Stimulated activated CD4-positive, alpha-beta T cell treated with anti-CD3 and anti-CD28 coated beads, Interleukin-1b, Interleukin-23, amount 100 ng/mL, for 48 hours (primary cell): ENCODE data around the gene KIAA1671.

Experiments used
- DNase-seq: peaks from one replicate; pipeline ENCODE4 v3.0.0-alpha.2; 2020

KIAA1671 gene

DNA sequence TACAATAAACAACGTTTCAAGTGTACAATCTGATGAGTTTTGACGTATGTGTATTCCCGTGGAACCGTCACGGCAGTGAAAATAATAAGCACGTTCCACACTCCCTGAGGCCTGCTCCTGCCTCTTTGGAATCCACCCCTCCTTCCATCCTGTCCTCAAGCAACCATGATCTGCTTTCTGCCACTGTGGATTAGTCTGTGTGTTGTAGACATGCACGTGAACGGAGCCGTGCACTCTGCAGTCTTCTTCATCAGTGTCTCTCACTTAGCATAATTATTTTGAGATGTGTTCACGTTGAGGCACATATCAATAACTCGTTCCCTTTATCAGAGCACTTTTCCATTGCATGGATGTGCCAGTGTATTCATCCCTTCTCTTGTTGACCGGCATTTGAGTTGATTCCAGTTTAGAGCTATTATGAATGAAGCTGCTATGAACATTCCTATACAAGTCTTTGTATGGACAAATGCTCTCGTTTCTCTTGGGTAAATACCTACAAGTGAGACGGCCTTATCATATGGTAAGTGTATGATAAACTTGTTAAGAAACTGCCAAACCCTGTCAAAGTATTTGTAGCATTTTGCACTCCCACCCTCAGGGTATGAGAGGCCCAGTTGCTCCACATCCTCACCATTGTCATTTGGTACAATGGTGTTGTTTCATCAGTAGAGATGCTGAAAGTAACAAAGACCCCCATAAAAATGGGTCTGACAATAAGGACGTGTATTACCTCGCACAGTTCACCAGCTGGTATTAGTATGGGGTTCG, 144.3 kb downstream of the KIAA1671 start:
- DNase-seq, result no peak

DNA sequence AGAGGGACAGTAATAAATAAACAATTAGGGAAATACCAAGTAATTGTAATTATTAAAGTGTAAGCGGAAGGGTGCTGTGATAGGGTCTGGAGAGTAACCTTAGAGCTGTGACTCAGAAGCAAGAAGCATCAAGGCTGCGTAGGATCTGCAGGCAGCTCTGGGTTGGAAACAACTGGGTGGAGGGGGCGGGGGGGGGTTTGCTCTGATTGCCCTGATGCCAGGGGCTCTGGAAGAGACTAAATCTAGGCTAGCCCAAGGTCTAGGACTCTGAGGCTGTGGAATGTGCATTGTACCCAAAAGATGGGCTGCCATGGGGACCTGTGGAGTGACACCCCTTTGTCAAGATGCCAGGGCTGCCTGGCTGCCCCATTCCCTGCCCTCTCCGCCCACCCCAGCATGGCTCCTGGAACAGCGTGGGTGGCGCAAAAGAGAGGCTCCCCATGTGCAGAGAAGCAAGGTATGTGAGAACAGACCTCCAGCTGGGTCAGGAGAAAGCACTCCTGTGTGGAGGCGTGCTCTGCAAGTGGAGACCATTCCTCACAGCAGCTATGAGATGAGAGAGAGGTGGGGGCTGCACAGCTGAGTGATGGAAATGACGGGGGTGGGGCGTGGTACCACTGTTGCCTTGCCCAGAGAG, 146.0 kb downstream of the KIAA1671 start:
- DNase-seq, result no peak

DNA sequence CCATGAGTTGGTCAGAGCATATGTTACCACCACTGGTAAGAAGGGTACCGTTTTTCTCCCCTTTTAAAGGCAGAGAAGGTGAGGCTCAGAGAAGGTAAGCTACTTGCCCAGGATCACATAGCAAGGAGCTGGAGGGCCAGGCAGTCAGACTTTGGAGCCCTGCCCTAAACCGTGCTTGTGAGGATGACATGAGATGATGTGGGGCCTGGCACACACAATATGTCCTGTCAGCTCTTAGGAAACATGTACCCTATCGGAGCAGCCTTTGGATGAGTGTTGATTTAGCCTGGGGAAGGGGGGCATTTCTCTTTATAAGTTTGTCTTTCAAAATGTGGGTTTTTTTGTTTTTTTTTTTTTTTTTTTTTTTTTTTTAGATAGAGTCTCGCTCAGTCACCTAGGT, 146.7 kb downstream of the KIAA1671 start:
- DNase-seq, result no peak

DNA sequence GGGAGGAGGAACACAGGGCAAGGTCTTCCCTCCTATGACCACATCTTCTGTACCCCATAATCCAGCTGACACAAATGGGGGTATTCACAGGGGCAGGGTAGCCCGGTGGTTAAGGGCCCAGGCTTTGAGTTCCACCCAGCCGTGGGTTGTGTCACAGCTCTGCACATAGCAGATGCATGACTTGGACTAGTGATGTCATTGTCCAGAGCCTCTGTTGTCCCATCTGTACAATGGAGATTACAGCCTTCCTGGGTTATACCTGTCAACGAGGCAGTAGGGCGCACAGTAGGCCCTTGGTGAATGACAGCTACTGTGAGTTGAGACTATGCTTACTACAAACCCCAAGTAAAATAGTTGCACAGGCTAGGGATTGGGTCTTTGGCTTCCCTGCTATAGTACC, 147.9 kb downstream of the KIAA1671 start:
- DNase-seq, result no peak

DNA sequence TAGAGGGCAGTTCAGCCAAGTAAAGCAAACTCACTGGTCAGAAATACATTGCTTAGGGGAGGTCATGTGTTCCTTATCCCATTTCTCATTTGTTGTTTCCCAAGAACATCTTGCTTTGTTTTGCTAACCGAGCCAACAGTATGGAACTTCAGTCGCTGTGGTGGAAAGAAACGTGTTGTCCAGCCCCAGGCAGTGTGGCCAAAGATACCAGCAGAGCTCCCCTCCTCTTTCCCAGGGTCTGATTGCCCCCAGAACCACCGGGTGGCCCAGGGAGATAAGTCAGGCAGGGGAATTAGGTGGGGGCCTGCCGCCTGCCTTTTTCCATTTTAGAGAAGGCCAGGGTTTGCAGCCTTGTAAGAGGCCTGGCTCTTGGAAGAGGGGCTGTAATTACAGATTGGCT, 148.4 kb downstream of the KIAA1671 start:
- DNase-seq, result no peak

DNA sequence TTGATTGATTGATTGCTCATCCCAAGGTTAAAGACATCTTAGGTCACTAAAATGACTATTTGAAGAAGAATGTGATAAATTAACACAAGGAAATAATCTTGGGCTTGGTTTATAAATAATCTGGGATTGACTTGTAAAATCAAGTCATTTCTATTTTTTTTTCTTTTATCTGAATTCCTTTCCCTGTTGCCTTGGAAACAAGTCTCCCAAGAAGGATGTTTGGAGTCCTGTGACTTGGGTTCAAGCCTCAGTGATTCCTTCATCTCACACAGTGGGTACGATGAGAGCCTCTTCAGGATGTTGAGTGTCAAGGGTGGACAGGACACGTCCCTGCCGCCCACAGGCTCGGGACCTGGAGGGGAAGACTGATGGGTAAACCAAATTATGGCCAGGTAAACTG, 149.0 kb downstream of the KIAA1671 start:
- DNase-seq, result no peak

DNA sequence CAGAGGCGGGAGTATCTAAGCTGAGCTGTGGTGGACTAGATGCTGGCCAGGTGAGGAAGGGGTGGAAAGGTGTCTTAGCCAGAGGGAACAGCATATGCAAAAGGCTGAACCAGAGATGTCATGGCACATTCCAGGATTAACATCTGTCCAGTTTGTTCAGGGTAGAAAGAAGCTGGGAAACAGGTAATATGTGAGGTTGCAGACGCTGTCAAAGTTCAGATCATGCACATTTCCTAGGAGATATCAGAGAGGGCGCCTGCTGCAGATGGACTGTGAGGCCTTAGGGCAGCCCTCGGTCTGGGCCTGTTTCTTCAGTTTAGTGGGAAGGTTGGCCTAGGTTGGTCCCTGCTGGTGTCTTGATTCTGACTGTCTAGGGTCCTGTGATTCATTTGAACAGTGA, 149.5 kb downstream of the KIAA1671 start:
- DNase-seq, result no peak

DNA sequence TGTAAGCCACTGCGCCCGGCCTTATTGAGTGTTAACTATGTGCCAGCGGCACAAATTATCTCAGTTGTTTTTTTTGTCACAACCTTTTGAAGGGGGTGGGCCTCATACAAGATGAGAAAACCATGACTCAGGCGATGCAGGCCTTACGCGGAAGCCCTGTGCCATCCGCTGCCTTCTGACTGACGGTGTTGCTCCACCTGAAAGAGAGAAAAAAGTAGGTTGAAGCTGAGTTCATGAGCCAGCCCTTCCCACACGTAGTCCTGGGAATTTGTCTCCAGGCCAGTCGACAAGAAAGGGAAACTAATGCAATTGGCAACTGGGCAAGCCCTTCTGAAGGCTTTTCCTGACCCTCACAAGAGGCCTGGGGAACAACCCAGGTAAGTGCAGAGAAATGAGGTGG, 150.2 kb downstream of the KIAA1671 start:
- DNase-seq, result no peak

DNA sequence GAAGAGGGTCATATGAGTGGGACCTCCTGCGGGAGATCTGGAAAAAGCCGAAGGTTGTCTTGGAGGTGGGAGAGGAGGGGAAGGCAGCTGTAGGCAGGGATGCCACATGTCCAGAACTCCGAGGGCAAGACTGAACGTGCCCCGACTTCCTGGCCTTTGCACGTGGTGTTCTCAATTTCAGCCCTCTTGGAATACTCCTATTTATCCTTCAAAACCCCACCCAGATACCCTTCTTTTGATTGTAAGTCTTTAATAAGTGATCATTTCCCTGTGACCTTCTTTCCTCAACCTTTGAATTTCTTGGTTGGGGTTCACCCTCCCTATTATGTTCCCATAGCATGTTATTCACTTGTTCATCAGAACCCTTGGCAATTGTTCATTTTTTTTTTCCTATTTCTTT, 151.9 kb downstream of the KIAA1671 start:
- DNase-seq, result no peak

DNA sequence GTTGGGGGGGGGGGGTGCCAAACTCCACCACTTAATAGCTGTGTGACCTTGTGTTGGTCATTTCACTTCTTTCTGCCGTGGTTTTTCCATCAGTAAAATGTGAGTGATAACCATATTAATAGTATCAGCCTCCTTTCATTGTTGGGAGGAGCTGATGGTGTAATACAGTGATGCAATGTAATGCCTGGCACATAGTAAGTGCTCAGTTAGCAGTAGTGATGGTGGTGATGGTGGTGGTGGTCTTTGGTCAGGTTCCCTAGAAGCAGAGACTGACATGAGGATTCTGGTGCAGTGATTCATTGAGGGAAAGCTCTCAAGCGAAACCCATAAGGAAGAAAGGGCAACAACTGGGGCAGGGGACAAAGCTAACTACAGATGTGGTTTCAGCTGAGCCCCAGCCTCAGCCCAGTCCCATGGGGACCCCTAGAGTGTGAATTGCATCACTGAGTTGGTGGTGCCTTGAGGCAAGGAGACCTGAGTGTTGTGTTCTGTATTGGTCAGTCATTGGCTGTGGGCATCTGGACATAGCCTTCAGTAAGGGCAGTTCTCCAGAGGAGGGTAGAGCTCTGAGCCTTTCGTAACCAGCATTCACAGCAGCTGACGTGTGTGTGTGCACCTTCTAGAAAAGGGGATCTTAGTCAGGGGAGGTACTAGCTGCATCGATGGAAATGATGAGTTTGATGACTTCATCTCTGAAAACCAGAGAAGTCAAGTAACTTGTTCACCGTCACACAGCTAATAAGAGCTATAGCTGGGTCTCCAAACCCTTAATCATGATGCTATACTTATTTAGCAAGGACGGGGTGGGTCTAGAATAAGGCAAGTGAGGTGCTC, 153.5 kb downstream of the KIAA1671 start:
- no peak for DNase-seq

DNA sequence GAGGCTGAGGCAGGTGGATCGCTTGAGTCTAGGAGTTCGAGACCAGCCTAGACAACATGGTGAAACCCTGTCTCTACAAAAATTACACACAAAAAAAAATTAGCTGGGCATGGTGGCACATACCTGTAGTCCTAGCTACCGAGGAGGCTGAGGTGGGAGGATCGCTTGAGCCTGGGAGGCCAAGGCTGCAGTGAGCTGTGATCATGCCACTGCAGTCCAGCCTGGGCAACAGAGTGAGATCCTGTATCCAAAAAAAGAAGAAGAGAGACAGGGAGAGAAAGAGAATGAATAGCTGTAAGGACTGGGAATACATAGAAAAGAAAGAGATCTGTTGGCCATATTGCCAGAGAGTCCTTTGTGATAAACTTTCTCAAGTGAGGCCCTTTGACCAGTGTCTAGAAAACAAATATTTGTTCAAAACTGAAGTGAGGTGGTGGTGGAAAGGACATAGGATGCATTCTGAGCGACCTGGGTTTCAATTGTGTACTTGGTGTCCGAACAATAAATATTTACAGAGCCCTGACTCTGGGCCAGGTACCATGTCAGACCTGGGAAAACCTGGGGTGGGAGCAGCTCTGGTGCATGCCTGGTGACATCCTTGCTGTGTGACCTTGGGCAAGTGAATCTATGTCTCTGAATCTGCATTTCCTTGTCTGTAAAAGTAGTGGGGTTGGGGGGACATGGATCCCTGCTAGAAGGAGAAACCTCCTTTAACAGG, 157.5 kb downstream of the KIAA1671 start:
- no peak for DNase-seq

DNA sequence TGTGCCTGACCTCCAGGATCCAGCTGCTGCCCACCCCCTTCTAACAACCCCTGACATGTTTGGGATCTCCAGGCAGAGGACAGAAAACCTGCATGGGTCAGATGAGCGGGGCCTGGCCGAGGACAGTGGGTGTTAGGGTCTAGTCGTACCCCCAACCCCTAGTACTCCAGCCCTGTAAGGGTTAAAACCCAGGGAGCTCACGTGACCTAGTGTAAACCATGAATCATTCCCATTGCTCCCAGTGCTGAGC, 158.0 kb downstream of the KIAA1671 start:
- no peak for DNase-seq

DNA sequence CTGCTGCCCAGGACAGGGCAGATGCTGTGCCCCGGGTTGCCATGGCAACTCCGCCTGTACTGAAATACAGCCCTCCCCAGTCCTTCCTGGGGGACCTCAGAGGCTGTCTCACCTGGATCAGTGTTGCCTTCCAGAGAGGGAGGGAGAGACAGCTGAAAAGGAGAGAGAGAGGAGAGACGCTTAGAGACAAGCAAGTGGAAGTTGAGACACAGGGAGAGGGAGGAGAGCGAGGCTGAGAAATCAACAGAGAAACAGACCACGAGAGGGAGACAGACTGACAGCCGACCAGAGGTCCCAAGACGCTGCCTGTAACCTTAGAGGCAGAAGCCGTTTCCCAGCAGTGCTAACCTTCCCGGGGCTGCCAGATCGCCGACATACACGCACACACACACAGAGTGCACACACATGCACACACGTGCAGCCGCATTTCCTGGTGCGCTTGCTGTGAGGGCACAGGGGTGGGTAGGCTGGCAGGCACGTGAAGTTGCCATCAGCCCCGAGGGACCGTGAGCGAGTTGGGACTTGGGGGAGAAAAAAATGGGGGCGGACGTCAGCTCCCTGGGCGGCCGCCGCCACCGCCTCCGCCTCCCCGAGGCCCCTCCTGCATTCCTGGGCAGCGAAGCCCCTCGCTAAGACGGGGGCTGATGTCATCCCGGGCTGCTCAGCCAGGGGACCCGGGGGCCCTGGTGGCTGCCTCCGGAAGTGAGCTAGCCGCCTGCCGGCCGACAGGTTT, 158.5 kb downstream of the KIAA1671 start:
- peak; percentile 49 for DNase-seq

DNA sequence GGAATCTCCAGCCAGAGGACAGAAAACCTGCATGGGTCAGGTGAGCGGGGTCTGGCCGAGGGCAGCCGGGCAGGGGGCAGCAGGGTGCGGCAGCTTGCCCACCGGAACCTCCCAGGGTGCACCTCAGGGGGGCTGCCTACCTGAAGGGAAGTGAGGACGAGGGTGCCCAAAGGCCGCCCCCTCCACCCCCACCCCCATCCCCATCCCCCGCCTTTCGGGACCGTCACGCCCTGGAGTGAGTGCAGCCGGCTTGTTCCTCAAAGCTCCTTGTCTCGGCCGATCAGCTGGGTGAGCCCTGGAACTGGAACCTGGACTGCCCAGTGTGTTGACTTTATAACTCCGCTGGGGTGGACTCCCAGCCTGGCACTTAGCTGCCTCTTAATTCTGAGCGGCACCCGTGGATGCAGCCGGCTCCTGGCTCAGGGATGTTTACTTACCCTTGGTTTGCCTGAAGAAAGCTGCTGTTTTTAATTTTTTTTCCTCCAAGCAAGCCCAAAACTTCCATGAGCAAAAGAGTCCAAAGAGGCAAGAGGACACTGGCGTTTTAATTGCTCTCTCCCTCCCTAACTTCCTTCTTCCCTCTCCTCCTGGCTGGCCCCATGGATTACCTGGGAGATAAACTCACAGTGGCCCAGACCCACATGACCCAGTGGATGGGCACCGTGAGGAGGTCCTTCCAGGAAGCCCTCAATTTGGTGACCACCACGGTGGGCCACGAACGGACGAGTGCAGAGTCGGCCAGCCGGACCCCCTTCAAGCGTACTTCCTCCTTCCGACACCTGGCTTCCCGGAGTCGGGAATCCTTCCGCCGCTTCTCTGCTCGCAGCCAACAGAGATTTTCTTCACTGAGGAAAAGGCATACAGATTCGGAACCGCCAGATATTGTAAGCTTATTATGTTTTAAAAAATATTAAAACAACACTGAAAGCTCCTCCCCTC, 159.3 kb downstream of the KIAA1671 start:
- DNase-seq, result no peak

DNA sequence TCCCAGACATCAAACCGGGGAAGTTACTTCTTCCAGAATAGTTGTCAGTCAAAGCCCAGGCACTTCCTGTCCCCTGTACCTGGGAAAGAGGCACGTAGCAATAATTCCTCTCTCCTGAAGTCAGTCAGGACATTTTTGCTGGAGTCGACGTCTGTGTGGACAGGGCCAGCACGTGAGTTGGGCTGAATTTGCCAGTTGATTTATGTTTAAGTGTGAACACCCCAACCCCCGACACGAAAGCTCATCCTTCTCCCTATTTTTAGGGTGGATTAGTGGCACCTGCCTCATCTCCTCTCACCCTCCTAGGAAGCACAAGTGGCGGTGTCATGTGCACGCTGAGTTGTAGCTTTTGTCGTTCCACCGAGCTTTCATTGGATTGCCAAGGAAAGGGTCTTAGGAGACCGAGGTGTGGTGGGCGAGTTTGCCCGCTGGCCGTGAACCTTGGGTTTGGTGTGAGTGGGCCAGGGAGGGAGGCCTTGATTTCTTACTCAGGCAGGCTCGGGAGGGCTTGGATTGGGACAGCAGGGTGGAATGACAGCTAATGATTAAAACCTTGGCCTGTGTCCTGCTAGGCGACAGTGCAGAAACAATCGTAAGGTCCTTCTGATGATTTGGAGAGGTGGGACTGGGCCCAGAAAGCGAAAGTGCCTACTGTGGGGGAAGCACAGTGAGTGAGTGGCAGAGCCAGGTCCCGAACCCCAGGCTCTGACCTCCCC, 160.2 kb downstream of the KIAA1671 start:
- DNase-seq, result no peak

DNA sequence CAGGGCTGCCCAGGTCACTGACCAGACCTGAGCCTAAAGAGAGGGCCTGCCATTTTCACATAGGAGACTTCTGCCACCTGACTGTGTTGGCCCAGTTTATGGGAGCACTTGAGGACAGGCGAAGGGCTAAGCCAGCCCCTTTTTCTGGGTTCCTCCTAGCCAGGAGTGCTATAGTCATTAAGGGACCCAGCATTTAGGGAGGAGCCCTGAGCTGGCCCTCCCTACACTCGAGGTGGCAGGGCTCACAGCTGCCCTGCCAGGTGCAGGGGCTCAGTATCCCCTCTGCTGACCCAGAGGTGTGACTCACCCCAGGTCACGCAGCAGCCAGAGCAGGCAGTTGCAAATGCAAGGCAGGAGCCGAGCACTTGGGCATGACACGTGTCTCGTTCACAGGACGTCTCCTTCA, 160.8 kb downstream of the KIAA1671 start:
- no peak for DNase-seq

DNA sequence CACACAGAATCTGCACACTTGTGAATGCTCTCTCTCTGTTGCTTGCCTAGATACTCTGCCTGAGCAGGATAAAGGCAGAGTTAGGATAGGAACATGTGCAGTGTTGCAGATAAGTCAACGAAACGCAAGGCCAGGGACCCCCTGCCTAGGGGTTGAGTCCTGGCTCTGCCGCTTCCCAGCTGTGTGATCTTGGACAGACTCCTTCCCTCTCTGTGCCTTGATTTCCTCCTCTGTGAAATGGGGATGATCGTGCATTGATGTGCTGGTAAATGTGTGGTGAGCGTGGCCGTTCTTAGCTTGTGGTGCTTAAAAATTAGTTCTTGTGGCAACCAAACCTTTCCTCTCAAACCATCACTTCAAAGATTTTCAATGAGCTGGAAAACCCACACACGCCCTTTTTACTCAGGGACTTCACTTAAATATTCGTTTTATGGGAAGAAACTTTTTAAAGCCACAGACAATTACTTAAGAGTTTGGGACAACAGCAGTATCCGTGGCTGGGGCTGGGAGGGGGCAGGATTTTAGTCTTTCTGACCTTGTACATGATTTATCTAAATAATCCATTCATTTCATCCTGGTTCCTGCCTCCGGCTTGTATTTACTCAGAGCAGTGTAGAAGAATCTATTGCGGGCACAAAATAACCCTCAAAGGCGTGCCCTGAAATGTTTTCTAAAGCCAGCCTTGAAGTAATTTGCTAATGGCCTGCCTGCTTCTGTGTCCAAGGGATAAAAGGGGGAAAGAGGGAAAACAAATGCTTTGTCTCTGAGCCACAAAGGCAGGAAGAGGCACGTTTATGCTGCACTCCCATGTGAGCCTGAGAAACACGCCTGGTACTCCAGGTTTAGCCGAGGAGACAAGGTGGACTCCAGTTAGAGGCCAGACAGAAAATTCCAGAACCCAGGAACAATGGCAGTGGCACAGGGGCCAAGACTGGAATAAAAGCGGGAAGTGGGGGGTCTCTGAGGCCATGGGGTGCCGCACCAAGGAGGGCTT, 162.2 kb downstream of the KIAA1671 start:
- no peak for DNase-seq

DNA sequence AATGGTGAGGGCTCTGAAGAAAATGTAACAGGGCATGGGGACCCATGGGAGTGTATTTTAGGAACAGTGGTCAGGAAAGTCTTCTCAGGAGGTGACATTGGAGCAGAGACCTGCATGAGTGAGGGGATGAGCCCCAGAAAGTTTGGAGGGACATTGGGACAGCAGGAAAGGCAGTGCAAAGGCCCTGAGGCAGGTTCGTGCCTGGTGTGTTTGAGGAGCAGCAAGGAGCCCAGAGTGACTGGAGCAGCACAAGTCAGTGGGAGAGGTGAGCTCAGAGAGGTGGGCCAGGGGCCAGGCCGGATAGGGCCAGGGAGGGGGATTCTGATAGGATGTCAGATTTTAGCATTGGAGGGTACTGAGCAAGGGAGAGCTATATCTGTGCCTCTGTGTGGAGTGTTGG, 167.1 kb downstream of the KIAA1671 start:
- DNase-seq, result no peak

DNA sequence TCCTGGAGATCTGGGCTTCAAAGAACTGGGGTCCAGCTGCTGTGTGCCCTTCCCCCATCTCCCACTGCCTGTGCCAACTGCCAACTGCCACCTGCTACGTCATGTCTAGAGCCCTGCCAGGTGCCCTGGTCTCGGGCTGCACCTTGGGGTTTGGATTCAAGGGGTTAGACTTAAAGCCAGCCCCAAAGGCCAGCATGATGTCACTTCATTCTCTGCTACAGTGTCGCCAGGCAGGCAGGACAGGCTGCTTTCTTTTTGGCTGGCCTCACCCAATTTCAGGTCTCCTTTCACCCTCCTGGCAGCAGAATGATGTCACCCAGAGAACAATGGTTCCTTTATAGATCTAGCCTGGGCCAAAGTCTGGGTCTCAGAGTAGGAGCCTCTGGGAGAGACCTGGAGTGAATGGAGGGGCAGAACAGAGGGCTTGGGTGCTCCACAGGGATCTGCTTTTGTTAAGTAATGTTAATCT, 167.6 kb downstream of the KIAA1671 start:
- DNase-seq, result no peak
